HL-60 (cell line): Measurements from ENCODE around the gene FLRT2.

ENCODE experiments used
- DNase-seq, 2 experiments: peaks; one replicate each; pipeline ENCODE4 v3.0.0-alpha.2; 2010 to 2020; ENCODE audit warnings: low read depth in 1 of 2, low spot score in 1 of 2
- H3K27ac ChIP-seq: fragments of 250-450 bp; sonication (Bioruptor Pico); replicated peaks from 2 replicates; pipeline ENCODE4 v1.5.1; 2020; ENCODE audit warnings: mild to moderate bottlenecking, moderate library complexity
- H3K27me3 ChIP-seq: fragments of 250-450 bp; sonication (Bioruptor Pico); 2 replicates; pipeline ENCODE4 v1.5.1; 2021; ENCODE audit warnings: mild to moderate bottlenecking, moderate library complexity; ENCODE audit not compliant: insufficient read depth, poor library complexity, severe bottlenecking
- H3K4me3 ChIP-seq: replicated peaks from 2 replicates; pipeline ENCODE4 v1.5.1; 2011; ENCODE audit warnings: mild to moderate bottlenecking, control low read depth, low read length; ENCODE audit not compliant: insufficient read depth
- GABPA ChIP-seq: IDR thresholded peaks from 2 replicates; pipeline ENCODE4 v1.6.1; 2012; ENCODE audit warnings: low read depth
- POLR2AphosphoS5 ChIP-seq: IDR thresholded peaks from 2 replicates; pipeline ENCODE4 v1.6.1; 2012; ENCODE audit warnings: low read depth
- SPI1 ChIP-seq: IDR thresholded peaks from 2 replicates; pipeline ENCODE4 v1.6.1; 2012; ENCODE audit warnings: low read depth, mild to moderate bottlenecking, borderline replicate concordance
- TF ChIP-seq, protein P1 (sequence below): IDR thresholded peaks from 2 replicates; pipeline ENCODE4 v1.6.1; 2012; ENCODE audit warnings: low read depth; ENCODE audit not compliant: insufficient replicate concordance
- TF ChIP-seq, protein P2 (sequence below): IDR thresholded peaks from one replicate; pipeline ENCODE4 v1.5.1; 2011; ENCODE audit warnings: low read length, control low read depth, inconsistent platforms; ENCODE audit not compliant: insufficient read depth

The FLRT2 gene

DNA sequence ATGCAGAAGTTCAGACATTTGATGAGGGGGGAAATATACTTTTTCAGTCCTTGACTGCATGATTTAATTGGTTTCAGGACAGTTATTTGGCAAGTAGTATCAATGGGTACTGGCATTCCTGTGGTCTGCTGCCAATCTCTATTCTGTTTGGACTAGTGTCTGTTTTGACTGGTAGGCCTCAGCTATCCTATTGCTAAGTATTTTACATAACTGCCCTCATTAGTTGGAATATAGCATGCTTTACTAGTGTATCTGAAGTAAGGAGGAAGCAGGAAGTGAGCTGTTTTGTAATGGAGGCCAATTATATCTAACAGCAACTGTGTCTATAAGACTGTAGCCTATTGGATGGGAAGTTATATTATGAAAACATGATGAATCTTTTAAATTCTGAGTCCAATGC is 104.3 kb downstream of the FLRT2 start:
- DNase-seq, result no peak
- no peak overlapping the region for H3K4me3 ChIP-seq
- no peaks in the 10 kb centered on the region for H3K27me3 ChIP-seq
- no peak overlapping the region for H3K27ac ChIP-seq
- TF ChIP-seq, protein P1, sequence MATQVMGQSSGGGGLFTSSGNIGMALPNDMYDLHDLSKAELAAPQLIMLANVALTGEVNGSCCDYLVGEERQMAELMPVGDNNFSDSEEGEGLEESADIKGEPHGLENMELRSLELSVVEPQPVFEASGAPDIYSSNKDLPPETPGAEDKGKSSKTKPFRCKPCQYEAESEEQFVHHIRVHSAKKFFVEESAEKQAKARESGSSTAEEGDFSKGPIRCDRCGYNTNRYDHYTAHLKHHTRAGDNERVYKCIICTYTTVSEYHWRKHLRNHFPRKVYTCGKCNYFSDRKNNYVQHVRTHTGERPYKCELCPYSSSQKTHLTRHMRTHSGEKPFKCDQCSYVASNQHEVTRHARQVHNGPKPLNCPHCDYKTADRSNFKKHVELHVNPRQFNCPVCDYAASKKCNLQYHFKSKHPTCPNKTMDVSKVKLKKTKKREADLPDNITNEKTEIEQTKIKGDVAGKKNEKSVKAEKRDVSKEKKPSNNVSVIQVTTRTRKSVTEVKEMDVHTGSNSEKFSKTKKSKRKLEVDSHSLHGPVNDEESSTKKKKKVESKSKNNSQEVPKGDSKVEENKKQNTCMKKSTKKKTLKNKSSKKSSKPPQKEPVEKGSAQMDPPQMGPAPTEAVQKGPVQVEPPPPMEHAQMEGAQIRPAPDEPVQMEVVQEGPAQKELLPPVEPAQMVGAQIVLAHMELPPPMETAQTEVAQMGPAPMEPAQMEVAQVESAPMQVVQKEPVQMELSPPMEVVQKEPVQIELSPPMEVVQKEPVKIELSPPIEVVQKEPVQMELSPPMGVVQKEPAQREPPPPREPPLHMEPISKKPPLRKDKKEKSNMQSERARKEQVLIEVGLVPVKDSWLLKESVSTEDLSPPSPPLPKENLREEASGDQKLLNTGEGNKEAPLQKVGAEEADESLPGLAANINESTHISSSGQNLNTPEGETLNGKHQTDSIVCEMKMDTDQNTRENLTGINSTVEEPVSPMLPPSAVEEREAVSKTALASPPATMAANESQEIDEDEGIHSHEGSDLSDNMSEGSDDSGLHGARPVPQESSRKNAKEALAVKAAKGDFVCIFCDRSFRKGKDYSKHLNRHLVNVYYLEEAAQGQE, result no peak
- TF ChIP-seq, protein P2, sequence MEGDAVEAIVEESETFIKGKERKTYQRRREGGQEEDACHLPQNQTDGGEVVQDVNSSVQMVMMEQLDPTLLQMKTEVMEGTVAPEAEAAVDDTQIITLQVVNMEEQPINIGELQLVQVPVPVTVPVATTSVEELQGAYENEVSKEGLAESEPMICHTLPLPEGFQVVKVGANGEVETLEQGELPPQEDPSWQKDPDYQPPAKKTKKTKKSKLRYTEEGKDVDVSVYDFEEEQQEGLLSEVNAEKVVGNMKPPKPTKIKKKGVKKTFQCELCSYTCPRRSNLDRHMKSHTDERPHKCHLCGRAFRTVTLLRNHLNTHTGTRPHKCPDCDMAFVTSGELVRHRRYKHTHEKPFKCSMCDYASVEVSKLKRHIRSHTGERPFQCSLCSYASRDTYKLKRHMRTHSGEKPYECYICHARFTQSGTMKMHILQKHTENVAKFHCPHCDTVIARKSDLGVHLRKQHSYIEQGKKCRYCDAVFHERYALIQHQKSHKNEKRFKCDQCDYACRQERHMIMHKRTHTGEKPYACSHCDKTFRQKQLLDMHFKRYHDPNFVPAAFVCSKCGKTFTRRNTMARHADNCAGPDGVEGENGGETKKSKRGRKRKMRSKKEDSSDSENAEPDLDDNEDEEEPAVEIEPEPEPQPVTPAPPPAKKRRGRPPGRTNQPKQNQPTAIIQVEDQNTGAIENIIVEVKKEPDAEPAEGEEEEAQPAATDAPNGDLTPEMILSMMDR, result no peak
- TF ChIP-seq POLR2AphosphoS5 (no peak), GABPA (no peak), SPI1 (no peak)

DNA sequence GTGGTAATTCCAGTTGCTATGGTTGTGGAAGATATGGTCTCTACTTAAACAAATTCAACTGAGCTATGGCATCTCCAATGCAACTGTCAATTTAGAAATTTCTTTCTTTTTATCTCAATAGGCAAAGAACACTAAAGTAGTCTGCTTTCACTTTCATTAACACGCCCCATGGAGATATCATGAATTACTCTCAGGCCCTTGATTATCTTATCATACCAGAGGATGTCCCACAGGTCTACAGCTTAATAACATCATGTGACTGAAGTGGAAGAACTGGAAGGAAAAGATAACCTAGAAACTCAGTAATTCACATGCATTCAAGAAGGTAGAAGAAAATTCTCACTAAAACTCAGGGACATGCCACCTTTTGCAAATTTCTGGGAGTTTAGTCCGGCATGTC is 114.3 kb downstream of the FLRT2 start:
- no peak for DNase-seq
- Histone ChIP-seq H3K4me3 (no peak overlapping the region), H3K27me3 (no peaks in the 10 kb centered on the region), H3K27ac (no peak overlapping the region)
- TF ChIP-seq SPI1, result no peak
- TF ChIP-seq GABPA, result no peak
- TF ChIP-seq POLR2AphosphoS5, result no peak
- TF ChIP-seq, protein P1, result no peak
- TF ChIP-seq, protein P2, result no peak

DNA sequence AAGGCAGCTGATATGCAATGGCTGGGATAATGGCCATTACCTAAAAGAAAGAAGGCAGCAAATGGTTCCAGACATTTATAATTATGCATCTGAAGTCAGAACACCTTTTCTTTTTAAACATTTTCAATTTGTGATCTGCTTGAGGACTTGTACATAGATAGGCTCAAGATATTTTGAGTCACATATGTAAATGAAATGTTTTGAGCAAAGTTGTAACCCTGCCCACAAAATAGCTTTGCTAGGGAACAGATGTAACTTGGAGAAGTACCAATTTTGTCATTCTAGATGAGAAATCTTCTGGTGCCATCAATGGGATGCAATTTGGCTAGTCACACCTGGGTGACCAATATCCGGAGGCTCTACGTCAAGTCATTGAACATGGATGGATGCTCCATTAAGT is 123.1 kb downstream of the FLRT2 start:
- no peak overlapping the region for H3K27ac ChIP-seq
- TF ChIP-seq, protein P1, result no peak
- TF ChIP-seq POLR2AphosphoS5, result no peak
- no peak for TF ChIP-seq GABPA
- no peak for TF ChIP-seq SPI1
- TF ChIP-seq, protein P2, result no peak
- DNase-seq, result no peak
- H3K4me3 ChIP-seq, result no peak overlapping the region
- no peaks in the 10 kb centered on the region for H3K27me3 ChIP-seq
